Mucosa of gallbladder (tissue), 1 donor: Measurements from ENCODE around the gene SLC4A11. TPM values are rescaled to one million over a fixed set of nuclear protein-coding genes. Genes with fewer than 3 reads are reported as not detected.
"Not testable (repeated sequence)": the region's sequence is repeated elsewhere in the genome, so short reads cannot be mapped to it uniquely, and the experiment has no call there.

Experiments used
- DNase-seq: peaks from one replicate; pipeline ENCODE4 v3.0.0-alpha.2; 2020; ENCODE audit warnings: low spot score
- total RNA-seq: library from RNA; stranded (reverse); gene quantifications from one replicate; pipeline ENCODE4 v1.2.1, GENCODE V29; 2021
- donor health status: DM: no; HTN: no; CAD: no.

The SLC4A11 gene
- total RNA-seq, 1 donor from 2014 or later, result 4.8 TPM

GRCh38 chr20:3227936-3228749, 10.8 kb downstream of the SLC4A11 start:
- no peak for DNase-seq

GRCh38 chr20:3227506-3227905, 11.5 kb downstream of the SLC4A11 start:
- DNase-seq, result no peak

GRCh38 chr20:3226864-3227263, 12.1 kb downstream of the SLC4A11 start:
- no peak for DNase-seq

- DNase-seq, result no peak
Observed at GRCh38 chr20:3226093-3226492, 12.9 kb downstream of the SLC4A11 start.

- no peak for DNase-seq
Observed at GRCh38 chr20:3224681-3225421, 14.1 kb downstream of the SLC4A11 start.

- DNase-seq, result no peak
Observed at GRCh38 chr20:3223994-3224680, 14.9 kb downstream of the SLC4A11 start.

- no peak for DNase-seq
Observed at GRCh38 chr20:3223651-3223993, 15.4 kb downstream of the SLC4A11 start.

GRCh38 chr20:3222635-3223600, 16.1 kb downstream of the SLC4A11 start:
- no peak for DNase-seq

GRCh38 chr20:3221398-3222226, 17.4 kb downstream of the SLC4A11 start:
- DNase-seq, result no peak

GRCh38 chr20:3218307-3218988, 20.5 kb downstream of the SLC4A11 start:
- DNase-seq, result peak; percentile 37

GRCh38 chr20:3215359-3215917, 23.6 kb downstream of the SLC4A11 start:
- not testable (repeated sequence) for DNase-seq

- DNase-seq, result no peak
Observed at GRCh38 chr20:3213226-3213625, 25.8 kb downstream of the SLC4A11 start.

- DNase-seq, result no peak
Observed at GRCh38 chr20:3210346-3210745, 28.6 kb downstream of the SLC4A11 start.

- DNase-seq, result no peak
Observed at GRCh38 chr20:3209946-3210317, 29.1 kb downstream of the SLC4A11 start.

- peak; percentile 48 for DNase-seq
Observed at GRCh38 chr20:3209257-3209945, 29.6 kb downstream of the SLC4A11 start, which contains the start of gene ITPA. ITPA (plus strand) TSS chr20:3209498; CDS start chr20:3209552, 54 bp downstream.

- no peak for DNase-seq
Observed at GRCh38 chr20:3208786-3209256, 30.2 kb downstream of the SLC4A11 start.

- peak; percentile 91 for DNase-seq
Observed at GRCh38 chr20:3204124-3204794, 34.7 kb downstream of the SLC4A11 start, which contains the start of gene DDRGK1. DDRGK1 (minus strand) TSS chr20:3204682; CDS start chr20:3204627, 55 bp downstream.
